Glutamatergic neuron (in vitro differentiated cells): Measurements from ENCODE around the gene CYP20A1. TPM values are rescaled to one million over a fixed set of nuclear protein-coding genes. Genes with fewer than 3 reads are reported as not detected.
"Not testable (repeated sequence)": the region's sequence is repeated elsewhere in the genome, so short reads cannot be mapped to it uniquely, and the experiment has no call there.

Experiments
- DNase-seq: peaks from one replicate; pipeline ENCODE4 v3.0.0; 2022
- H3K27ac Mint-ChIP-seq: one replicate; pipeline ENCODE4 v1.8.0; 2020; ENCODE audit warnings: mild to moderate bottlenecking, mixed read lengths, inconsistent platforms; ENCODE audit not compliant: unreplicated experiment
- H3K27me3 Mint-ChIP-seq: one replicate; pipeline ENCODE4 v1.8.0; 2020; ENCODE audit warnings: mild to moderate bottlenecking, moderate library complexity, mixed read lengths, inconsistent platforms; ENCODE audit not compliant: unreplicated experiment
- H3K36me3 Mint-ChIP-seq: one replicate; pipeline ENCODE4 v1.8.0; 2020; ENCODE audit warnings: mild to moderate bottlenecking, mixed read lengths, inconsistent platforms; ENCODE audit not compliant: unreplicated experiment
- H3K4me1 Mint-ChIP-seq: one replicate; pipeline ENCODE4 v1.8.0; 2020; ENCODE audit warnings: mild to moderate bottlenecking, low read depth, mixed read lengths, inconsistent platforms; ENCODE audit not compliant: unreplicated experiment
- H3K4me3 Mint-ChIP-seq: one replicate; pipeline ENCODE4 v1.8.0; 2020; ENCODE audit warnings: mild to moderate bottlenecking, mixed read lengths, inconsistent platforms; ENCODE audit not compliant: unreplicated experiment
- H3K9me3 Mint-ChIP-seq: one replicate; pipeline ENCODE4 v1.8.0; 2020; ENCODE audit warnings: mild to moderate bottlenecking, moderate library complexity, mixed read lengths, inconsistent platforms; ENCODE audit not compliant: unreplicated experiment
- CTCF ChIP-seq: fragments of 200-600 bp; sonication (generic); IDR thresholded peaks from one replicate; pipeline ENCODE4 v1.5.0; 2021; ENCODE audit not compliant: partially characterized antibody, unreplicated experiment
- total RNA-seq: library from RNA; stranded (reverse); fragmentation: NEBNext Ultra II Directional; extraction: Animal tissue kit (Norgen Biotek cat#: 25700); gene quantifications from one replicate; pipeline ENCODE4 v1.2.1, GENCODE V29; 2021; ENCODE audit not compliant: unreplicated experiment

CYP20A1 gene
- total RNA-seq, 1 donor from 2014 or later: 12.6 TPM

GRCh38 chr2:203238292-203238703 lies 520 bp upstream of the CYP20A1 start:
- no peak for TF ChIP-seq CTCF
- Mint-ChIP-seq H3K27ac (peak overlapping the region; percentile 68), H3K4me3 (peak overlapping the region; percentile 84), H3K36me3 (peaks cover 9% of the 10 kb centered on the region), H3K4me1 (peaks cover 5% of the 10 kb centered on the region), H3K9me3 (peaks cover 6% of the 10 kb centered on the region), H3K27me3 (no peaks in the 10 kb centered on the region)
- no peak for DNase-seq

- H3K36me3 Mint-ChIP-seq: peaks cover 5% of the 10 kb centered on the region
- H3K4me3 Mint-ChIP-seq: peak overlapping the region; percentile 97
- DNase-seq: no peak
- H3K27me3 Mint-ChIP-seq: no peaks in the 10 kb centered on the region
- peak overlapping the region; percentile 10 for H3K27ac Mint-ChIP-seq
- peaks cover 6% of the 10 kb centered on the region for H3K9me3 Mint-ChIP-seq
- H3K4me1 Mint-ChIP-seq: peaks cover 5% of the 10 kb centered on the region
- no peak for TF ChIP-seq CTCF
Observed at GRCh38 chr2:203240491-203240890, 1.7 kb downstream of the CYP20A1 start.

GRCh38 chr2:203242518-203242917 lies 3.7 kb downstream of the CYP20A1 start:
- Mint-ChIP-seq H3K27ac (no peak overlapping the region), H3K4me3 (no peak overlapping the region), H3K36me3 (peaks cover 5% of the 10 kb centered on the region), H3K27me3 (no peaks in the 10 kb centered on the region), H3K4me1 (peaks cover 5% of the 10 kb centered on the region), H3K9me3 (peaks cover 6% of the 10 kb centered on the region)
- DNase-seq: no peak
- no peak for TF ChIP-seq CTCF

GRCh38 chr2:203246646-203247045 lies 7.8 kb downstream of the CYP20A1 start:
- no peak overlapping the region for H3K27ac Mint-ChIP-seq
- H3K27me3 Mint-ChIP-seq: no peaks in the 10 kb centered on the region
- DNase-seq: no peak
- H3K4me3 Mint-ChIP-seq: no peak overlapping the region
- H3K36me3 Mint-ChIP-seq: no peaks in the 10 kb centered on the region
- H3K4me1 Mint-ChIP-seq: no peaks in the 10 kb centered on the region
- H3K9me3 Mint-ChIP-seq: no peaks in the 10 kb centered on the region
- no peak for TF ChIP-seq CTCF

GRCh38 chr2:203252818-203253217 lies 14.0 kb downstream of the CYP20A1 start:
- Mint-ChIP-seq H3K4me3 (no peak overlapping the region), H3K4me1 (no peaks in the 10 kb centered on the region), H3K36me3 (no peaks in the 10 kb centered on the region), H3K9me3 (no peaks in the 10 kb centered on the region), H3K27ac (no peak overlapping the region), H3K27me3 (no peaks in the 10 kb centered on the region)
- no peak for TF ChIP-seq CTCF
- DNase-seq: no peak

- not testable (repeated sequence) for H3K9me3 Mint-ChIP-seq, H3K4me1 Mint-ChIP-seq, H3K4me3 Mint-ChIP-seq, H3K27me3 Mint-ChIP-seq, H3K36me3 Mint-ChIP-seq, H3K27ac Mint-ChIP-seq, DNase-seq
Observed at GRCh38 chr2:203253422-203254095, 14.7 kb downstream of the CYP20A1 start.
